ENCODE measurements around the gene ARHGAP22.

The ARHGAP22 gene

DNA sequence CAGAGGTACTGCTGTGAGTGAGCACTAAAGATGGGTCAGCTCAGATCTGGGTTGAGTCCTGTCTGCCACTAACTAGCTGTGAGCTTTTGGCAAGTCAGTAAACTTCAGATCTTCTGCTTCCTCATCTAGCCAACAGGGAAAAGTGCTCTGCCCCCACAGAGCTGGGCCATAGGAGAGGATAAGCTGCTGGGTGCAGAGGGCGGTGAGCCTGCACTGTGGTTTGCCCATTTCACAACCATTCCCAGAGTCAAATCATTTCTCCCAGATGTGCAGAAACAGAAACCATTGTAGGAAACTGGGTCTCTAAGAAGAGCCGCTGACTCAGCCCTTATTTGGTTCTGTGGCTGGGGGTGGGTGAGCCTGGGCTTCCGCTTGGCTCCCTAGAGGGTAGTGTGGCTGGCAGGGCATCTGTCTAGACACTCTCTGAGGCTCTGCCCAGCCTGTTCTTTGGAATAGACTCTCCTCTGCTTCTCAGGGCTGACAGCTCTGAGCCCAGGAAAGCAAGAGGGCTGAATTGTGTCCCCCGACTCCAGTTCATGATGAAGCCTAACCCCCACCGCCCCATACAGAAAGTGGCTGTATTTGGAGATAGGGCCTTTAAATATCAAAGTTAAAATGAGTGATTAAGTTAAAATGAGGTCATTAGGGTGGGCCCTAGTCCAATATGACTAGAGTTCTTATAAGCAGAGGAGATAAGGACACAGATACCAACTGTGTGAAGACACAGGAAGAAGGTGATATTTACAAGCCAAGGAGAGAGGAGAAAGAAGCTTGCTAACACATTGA is 29.5 kb upstream of the ARHGAP22 start:
- peak in 1 of 2 donors; percentile 29 for DNase-seq (ENCODE audit: low read depth in 2 of 2)

DNA sequence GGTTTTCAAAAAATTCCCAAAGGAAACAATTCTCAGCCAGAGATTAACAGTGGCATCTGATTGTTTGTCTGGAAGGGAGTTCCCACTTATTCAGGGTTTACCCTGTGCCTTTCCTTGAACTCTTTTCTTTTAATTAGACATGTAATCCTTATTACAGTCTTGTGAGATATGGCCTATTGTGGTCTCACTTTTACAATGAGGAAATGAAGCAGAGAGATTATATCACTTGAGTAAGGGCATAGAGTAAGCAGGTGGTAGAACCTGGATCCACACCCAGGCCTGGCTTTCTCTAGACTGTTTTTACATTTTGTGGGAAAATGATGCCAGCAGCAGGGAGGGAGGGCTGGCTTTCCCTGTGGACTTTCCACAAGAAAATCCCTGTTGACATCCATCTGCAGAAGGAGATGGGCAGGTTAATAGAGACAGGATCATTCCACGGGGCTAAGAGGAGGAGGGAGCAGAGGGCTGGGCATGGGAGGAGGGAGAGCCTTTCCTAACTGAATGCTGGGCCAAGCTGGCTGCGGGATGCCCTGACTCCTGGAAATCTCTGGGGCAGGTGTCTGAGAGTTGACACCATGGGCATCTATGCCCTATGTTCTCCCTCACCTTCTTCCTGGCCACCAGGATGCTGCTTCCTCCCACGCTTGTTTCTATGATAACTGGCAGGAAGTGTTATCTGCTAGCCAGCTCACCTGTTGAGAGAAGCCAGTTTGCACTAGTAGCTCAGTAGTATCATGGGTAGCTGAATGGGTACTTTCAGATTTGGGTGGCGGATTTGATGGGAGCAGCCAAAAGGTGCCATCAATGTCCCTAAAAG is 28.7 kb upstream of the ARHGAP22 start:
- DNase-seq (ENCODE audit: low read depth in 2 of 2), result no peak

DNA sequence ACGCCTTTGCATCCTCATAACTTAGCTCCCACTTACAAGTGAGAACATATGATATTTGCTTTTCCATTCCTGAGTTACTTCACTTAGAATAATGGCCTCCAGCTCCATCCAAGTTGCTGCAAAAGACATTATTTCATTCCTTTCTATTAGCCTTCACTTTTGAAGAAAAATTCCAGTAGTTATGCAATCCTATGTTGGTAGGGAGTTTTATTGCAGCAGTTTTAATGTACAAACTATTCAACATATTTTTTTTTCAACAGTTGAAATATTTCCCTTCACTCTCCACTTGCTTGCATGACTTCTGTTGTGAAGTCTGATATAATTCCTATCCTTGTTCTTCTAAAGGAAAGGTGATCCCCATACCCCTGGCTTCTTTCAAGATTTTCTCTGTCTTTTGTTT is 27.3 kb upstream of the ARHGAP22 start:
- no peak for DNase-seq (ENCODE audit: low read depth in 2 of 2)

DNA sequence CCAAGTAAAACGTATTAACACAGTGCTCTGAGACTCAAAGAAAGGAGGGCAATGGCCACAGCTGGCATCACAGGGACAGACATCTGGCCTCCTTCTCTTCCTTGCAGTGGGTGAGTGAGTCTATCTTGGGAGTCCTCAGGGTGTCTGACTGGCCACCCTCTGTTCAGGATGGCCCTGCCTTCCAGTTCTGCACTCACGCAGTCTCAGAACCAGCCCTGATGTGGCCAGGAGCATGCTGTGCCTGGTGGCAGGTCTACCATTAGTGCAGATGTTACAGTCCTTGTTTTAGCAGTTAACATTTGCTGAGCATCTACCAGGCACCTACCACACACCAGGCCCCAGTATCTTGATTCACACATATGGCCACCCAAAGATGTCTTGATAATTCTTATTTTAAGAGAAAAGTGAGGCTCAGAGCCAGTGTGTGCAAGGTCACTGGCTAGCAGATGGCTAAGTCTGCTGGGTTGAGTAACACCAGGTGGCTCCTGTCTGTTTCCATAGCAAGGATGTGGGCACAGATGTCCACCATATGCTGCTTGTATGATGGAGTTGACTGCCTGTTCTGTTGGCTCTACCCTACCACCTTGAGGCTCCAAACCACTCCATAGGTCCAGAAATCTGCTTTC is 23.2 kb upstream of the ARHGAP22 start:
- DNase-seq (ENCODE audit: low read depth in 2 of 2), result no peak

DNA sequence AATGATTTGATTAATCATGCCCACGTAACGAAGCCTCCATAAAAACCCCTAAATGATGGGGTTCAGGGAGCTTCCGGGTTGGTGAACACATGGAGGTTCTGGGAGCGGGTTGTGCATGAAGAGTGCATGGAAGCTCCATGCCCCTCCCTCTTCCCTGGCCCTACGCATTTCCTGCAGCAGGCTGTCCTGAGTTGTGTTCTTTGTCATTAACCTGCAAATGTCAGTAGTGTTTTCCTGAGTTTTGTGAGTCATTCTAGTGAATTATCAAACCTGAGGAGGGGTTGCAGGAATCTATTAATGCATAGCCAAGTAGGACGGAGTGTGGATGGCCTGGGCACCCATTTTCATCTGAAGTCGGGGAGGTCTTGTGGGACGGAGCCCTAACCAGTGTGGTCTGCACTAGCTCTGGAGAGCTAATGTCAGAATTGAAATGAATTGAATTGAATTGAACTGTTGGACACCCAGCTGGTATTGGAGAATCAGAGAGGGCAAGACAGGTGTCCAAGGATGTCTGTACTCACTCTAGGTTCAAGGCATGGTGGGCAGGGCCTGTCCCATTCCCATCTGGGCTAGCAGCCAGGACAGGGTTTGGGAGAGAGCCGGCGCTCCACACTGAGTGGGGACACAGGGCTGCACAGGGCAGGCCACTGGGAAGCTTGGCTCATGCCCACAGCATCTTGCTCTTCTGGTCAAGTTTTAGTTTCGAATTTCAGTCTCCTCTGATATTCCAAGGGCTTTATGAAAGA is 22.3 kb upstream of the ARHGAP22 start:
- no peak for DNase-seq (ENCODE audit: low read depth in 2 of 2)

DNA sequence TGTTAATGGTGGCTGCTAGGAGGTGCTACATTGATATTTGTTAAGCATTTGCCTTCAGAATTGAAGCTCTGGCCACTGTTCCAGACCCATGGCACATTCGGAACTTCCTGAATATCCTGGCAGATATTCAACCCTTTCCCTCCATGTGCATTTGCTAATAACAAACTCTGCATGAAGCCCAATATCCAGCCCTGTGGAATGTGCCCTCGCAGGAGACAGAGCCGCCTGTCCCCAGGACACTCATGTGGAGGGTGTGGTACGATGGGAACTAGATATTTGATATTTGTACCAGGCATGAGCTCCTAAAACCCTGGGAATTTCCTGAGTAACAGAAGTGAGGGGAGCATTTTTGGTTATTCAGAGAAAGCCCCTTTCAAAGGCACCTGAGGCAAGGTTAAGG is 21.6 kb upstream of the ARHGAP22 start:
- no peak for DNase-seq (ENCODE audit: low read depth in 2 of 2)

DNA sequence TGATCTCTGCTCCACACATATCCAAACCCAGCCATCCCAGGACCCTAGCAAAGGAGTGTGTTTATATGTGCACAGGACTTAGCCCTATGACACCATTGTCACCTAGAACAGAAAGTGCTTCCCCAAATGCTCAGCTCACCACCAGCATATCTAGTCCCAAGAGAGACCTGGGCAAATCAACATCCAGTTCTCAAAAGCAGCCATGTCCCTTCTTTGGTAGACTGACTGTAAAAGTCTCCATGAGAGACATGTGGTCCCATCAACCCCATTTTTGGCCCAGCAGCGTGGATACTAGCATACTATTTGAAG is 20.9 kb upstream of the ARHGAP22 start:
- DNase-seq (ENCODE audit: low read depth in 2 of 2), result no peak

DNA sequence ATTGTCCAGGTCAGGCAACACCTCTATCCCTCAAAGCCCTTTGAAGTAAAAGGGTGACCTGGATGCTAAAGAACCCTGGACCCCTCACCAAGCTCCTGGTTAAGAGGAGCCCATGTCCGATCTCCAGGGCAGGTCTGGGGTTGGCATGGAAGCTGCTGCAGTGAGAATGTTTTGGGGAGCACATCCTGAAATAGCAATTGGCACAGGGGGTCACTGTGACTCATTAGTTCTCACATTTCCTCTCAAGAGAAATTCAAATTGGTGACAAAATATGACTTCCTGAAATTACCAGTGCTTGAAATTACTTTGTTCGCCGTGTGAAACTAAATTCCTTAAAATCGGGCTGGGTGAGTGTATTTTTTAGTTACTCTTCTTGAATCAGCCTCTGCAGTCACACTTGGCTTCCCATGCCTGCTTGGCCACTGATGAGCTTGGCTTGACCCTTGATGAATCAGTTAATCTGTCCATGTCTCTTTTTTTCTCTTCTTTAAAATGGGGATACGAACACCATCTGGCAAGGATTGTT is 18.8 kb upstream of the ARHGAP22 start:
- DNase-seq (ENCODE audit: low read depth in 2 of 2), result no peak

DNA sequence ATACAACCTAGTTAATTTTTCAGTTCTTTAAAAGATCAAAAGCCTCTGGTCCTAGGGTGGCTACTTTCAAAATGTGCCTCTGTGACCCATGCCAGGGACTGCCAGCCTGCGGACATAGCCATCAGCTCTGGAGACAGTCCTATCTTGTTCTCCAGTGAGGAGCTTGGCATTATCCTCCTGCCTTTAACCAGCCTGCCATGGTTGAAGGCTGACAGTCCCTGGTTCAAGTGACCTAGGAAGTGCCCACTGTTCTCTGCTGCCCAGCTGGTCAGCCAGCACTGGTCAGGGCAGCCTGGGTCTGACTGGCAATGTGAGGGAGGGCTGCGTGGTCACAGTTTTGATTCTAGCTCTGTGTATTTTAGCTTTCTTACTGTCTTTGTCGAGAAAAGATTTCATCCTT is 18.1 kb upstream of the ARHGAP22 start:
- no peak for DNase-seq (ENCODE audit: low read depth in 2 of 2)

DNA sequence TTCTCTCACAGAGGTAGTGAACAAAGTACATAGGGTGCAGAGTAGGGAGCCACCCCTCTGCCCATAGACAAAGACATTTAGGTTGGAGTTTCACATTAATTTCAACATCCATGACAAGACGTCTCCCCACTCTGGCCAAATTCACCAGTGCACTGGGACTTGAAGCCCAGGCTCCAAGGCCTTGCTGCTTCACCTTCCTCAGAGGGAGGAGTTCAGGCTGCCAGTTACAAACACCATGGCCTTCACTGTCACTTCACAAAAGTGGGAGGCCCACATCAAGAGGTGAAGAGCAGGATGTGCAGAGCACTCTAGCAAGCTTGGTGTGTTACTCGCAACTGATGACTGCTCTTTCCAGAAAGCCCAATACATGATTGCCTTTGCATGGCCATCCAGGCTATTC is 15.8 kb upstream of the ARHGAP22 start:
- no peak for DNase-seq (ENCODE audit: low read depth in 2 of 2)

DNA sequence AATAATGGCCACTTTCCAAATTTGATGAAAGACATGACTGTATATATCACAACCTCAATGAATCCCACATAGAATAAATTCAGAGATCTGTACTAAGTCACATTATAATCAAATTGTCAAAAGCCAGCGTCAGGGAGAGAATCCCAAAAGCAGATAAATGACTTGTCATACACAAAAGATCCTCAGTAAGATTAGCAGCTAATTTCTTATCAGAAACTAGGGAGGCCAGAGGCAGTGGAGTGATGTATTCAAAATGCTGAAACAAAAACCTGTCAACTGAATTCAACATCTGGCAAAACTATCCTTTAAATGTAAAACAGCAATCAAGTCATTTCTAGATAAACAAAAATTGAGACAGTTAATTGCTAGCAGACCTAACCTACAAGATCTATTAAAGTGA is 11.6 kb upstream of the ARHGAP22 start:
- DNase-seq (ENCODE audit: low read depth in 2 of 2), result no peak

DNA sequence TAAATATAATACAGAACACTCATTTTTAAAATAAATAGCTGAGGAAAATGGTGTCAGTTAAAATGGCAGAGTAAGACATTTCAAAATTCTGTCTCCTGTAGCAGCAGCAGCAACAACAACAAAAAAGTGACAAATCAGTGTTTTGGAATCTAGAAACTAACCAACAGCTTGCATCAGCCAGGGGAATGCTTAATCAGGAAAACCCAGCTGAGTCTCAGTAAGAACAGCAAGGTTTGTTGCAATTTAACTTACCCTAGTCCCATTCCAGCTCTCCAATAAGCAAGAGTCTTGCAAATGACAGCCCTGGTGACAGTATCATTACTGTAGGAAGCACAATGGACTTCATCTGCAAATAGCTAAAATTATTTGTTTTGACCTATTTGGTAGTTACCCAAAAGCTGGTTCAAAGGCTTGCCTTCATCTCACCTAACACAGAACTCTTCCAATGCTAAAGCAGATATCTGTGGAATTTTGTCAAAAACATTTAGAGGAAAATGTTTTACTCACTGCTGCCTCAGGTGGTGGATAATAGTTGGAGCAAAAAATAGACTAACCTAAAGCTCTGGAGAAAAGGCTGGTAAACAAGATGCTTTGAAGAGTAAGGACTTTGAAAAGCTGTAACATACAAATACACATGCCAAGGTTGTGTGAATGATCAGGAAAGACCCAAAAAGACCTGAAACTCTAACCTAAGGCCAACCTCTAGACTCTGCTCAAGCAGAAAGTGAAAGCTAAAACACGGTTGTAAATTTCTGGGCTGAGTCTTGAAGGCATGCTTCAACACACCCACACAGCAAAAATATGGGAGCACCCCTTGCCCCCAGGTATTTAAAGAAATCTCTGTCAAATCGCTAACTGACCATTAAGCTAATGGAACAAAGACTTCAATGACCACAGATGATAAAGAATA is 9.9 kb upstream of the ARHGAP22 start:
- DNase-seq (ENCODE audit: low read depth in 2 of 2), result no peak

DNA sequence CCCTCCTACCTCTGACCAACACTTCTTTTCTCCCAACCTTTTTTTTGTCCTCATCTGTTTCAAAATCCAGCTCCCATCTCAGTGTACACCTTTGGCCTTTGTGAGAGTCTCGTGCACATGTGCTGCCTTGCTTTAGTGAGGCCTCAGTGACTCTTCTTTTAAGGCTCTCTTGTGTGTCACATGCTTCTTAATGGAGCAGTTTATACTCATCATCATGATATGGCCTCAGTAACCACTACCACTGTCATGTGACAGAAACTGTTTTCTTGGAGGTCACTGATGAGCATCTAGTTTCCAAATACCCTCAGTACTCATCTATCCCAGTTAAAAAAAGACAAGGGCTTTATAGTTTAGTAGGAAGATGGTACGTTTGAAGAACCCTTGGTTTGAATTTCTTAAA is 8.1 kb upstream of the ARHGAP22 start:
- DNase-seq (ENCODE audit: low read depth in 2 of 2), result no peak

DNA sequence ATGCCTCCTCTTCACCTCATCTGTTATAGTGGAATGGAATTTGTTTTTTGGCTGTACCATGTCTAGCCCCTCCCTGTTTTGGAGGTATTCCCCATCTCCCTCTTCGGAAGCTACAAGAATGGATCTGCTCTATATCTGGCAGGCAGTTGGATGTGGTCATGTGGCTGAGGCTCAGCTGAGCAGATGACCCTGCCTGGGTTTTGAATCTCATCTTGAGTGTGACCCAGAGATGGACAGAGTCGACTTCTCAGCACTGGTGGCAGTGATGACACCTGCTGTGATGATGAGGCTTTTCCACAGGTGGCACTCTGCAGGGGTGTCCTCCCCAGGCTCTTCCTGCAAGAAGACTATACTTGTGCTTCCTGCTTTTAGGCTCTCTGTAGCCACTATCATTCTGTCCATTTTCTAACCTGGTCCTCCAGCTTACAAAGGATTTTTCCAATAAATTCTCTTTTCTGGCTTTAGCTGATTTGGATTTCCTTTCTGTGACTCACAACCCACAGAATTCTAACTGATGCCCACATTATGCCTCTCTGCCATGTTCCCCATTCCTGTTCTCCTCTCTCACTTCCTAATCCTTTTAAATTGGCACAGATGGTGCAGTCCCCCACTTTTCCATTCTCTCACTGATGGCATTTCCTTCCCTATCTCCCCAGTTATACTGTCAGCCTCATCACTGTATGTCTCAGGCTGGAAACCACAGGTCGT is 7.5 kb upstream of the ARHGAP22 start:
- no peak for DNase-seq (ENCODE audit: low read depth in 2 of 2)

DNA sequence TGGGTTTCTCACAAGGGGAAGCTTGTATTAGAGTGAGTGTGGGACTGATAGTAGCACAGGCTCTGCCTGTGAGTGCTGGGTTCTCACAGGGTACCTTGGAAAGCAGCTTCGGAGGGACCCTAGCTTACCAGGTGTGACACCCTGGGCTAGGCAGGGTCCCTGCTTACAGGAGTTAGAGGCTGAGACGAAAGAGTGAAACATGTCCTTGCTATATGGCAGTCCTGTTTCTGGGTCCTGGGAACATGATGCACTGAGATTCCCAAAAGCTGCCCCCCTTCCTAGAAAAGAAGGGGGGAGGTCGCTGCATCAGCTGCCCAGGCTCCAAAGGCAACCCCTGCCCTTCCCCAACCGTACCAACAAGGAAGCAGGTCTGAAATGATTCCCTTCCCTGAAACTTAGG is 6.3 kb upstream of the ARHGAP22 start:
- no peak for DNase-seq (ENCODE audit: low read depth in 2 of 2)

DNA sequence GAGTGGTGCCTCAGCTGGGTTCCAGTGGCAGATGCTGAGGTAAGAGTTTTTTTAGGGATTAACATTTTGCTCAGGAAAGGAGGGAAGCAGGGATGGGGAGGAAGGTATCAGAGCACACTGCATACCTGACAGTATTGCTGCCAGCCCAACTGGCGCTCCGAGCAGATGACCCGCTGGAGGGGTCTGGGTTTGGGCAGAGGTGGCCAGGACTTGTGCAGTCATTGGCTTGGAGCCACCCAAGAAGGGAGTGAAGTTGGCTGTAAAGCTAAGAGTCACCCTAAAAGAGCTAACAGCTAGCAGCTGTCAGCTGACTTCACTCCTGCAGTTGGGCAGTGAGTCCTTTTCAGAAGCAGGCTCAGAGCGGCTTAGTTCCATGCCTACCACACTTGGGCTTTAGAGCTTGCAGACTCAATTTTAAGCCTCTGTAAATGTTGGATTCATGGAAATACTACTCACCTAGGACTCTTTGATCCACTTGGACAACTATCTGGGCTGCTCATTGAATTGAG is 5.8 kb upstream of the ARHGAP22 start:
- no peak for DNase-seq (ENCODE audit: low read depth in 2 of 2)

DNA sequence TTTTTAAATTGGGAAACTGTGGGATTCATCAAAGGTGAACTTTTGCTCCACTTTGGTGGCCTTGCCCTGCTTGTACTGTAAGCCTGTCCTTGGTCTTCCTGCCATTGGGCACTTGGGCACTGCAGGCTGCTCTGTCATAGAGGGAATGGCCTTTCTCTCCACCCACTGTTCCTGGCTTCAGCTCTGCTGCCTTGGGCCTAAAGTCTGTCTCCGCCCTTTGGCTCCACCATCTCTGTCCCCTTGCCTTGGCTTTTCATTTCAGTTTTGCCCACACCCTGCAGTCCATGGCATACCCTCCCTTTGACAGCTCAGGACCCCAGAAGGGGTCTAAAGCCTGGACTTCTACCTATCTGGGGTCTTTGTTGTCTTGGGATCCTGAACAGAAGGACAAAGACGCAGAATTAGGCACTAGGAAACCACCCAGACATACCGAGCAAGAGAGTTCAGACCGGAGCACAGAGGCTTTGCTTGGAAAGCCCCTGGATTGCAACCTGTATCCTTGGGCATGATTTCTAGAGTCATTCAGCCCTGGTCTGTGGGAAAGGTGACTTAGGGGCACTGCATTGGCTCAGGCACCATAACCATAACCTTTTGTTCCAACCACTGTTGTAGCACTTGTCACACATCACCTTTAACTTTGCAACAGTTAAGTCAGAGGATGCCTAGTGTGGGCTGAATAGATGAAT is 5.2 kb upstream of the ARHGAP22 start:
- DNase-seq (ENCODE audit: low read depth in 2 of 2), result no peak

DNA sequence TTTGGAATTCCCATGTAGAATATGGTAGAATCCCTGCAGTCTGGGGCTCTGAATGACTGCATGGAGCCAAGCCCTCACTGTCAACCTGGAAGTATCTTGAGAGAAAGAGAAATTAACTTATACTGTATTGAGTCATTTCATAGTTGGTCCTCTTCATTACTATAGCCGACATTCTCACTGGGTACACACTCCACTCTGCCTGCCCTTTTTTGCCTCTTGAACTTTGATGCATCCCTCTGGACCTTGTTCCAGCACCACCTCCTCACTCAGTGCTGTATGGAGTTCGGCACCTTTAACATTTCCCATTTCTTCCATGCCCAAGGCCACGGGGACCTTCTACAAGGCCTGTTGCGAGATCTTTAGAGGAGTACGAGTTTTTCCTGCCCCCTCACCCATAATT is 4.6 kb upstream of the ARHGAP22 start:
- DNase-seq (ENCODE audit: low read depth in 2 of 2), result no peak

DNA sequence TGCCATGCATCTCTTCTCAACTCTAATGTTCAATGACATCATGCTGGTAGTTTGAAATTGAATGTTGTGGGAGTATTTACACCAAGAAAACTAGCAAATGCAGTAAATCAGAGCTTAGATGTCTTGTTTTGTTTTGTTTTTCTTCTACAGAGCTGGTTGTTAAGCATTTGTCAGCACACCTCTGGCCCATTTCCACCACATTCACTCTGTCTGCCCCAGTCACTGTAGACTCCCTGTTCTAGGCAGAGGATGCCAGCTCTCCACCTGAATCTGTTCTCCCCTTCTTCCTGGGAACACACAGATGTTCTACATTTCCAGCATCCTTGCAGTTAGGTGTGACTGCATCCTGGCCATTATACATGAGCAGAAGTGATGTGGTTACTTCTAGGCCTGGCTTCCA is 4.1 kb upstream of the ARHGAP22 start:
- no peak for DNase-seq (ENCODE audit: low read depth in 2 of 2)

DNA sequence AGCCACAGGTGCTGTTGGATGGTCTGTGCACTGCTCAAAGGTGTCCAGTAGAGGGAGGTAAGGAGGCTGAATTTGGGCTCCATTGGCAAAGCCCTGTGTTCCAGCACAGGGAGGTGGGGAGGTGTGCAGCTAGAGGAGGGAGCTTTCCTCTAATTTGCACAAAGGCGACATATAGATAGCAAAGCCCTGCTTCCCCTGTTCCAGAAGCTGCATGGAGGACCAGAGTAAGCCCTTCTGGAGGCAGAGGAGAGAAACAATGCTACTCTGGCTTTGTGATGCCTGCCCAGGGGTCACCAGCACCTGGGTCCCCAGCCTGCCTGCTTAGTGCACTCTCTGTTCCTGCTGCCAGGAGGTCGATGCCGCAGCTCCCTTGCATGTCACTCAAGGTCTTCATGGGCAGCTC is 3.4 kb upstream of the ARHGAP22 start:
- peak in 1 of 2 donors; percentile 7 for DNase-seq (ENCODE audit: low read depth in 2 of 2)
